ENCODE results near the gene CYBC1. TPM values are rescaled to one million over a fixed set of nuclear protein-coding genes. Genes with fewer than 3 reads are reported as not detected.

CYBC1 gene
- 10 to 100 TPM; 27.8 to 39.2 (median 29.6) TPM for polyA plus RNA-seq (ENCODE audit: insufficient read length in 10 of 10)
- long read RNA-seq, donor 1, full-length matches to known transcripts: 3 of 3 reads
- long read RNA-seq, donor 1, partial matches to known transcripts: 0 of 3 reads
- long read RNA-seq, donor 1, other reads (novel, unspliced or antisense): 0 of 3 reads
- long read RNA-seq, donor 2, full-length matches to known transcripts: 3 of 3 reads
- long read RNA-seq, donor 2, partial matches to known transcripts: 0 of 3 reads
- long read RNA-seq, donor 2, other reads (novel, unspliced or antisense): 0 of 3 reads
- long read RNA-seq, donor 3: 0 reads
- long read RNA-seq, donor 4, partial matches to known transcripts: 0 of 4 reads
- long read RNA-seq, donor 4, other reads (novel, unspliced or antisense): 0 of 4 reads
- long read RNA-seq, donor 5, transcript CYBC1-201 (7 exons, 2,093 nt): major isoform, 8 of 10 reads
- long read RNA-seq, donor 5, partial matches to known transcripts: 0 of 10 reads
- long read RNA-seq, donor 5, other reads (novel, unspliced or antisense): 0 of 10 reads
- long read RNA-seq, donor 6, partial matches to known transcripts: 0 of 4 reads
- long read RNA-seq, donor 6, other reads (novel, unspliced or antisense): 0 of 4 reads
- long read RNA-seq, donor 7, full-length matches to known transcripts: 10 of 10 reads
- long read RNA-seq, donor 7, partial matches to known transcripts: 0 of 10 reads
- long read RNA-seq, donor 7, other reads (novel, unspliced or antisense): 0 of 10 reads
- long read RNA-seq, donor 8, partial matches to known transcripts: 11 of 24 reads
- long read RNA-seq, donor 8, other reads (novel, unspliced or antisense): 8 of 24 reads
- long read RNA-seq, donor 9, partial matches to known transcripts: 0 of 2 reads
- long read RNA-seq, donor 9, other reads (novel, unspliced or antisense): 0 of 2 reads

DNA sequence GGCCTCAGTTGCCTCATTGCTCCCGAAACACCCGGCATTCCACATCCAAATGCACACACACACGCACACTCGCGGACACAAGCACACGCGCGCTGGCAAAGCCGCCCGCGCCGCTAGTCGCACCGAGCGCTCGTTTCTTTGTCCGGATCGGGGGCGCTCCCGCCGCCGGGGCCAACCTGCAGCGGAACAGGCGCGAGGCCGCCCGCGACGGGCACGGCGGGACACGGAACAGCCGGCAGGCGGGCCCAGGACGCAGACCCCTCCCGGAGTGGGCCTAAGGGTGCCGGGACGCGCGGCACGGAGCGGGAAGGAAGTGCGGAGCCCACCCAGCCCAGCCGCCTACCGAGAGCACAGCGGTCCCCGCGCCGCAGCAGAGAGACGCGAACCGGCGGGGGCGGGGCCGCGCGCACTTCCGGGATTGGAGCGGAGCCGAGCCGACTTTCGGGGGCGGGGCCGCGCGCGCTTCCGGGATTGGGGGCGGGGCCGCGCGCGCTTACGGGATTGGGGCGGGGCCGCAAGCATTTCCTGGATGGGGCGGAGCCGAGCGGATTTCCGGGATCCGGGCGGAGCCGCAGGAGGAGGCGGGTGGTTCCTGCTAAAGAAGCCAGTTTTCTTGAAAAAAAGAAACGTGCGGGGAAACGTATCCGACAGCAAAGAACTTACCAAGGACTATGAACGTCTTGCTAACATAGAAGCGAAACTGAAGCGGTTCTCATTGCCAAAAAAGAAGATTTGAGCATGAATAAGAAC is at the start of gene CYBC1:
TSS of gene CYBC1 (minus strand) at position 396 of the 750 bp plus-strand sequence. CDS start 1,498 bp downstream, outside the sequence.
- DNase-seq: peak; percentile 92 to 97 (median 93)

GRCh38 chr17:82497483-82498405 is 47.2 kb upstream of the CYBC1 start:
- peak in 2 of 3 donors; percentile 60 to 85 for DNase-seq

- peak; percentile 94 to 98 (median 98) for DNase-seq
Measured at GRCh38 chr17:82496529-82497434, 46.2 kb upstream of the CYBC1 start.

GRCh38 chr17:82495844-82496528 is 45.4 kb upstream of the CYBC1 start:
- no peak for DNase-seq

GRCh38 chr17:82494236-82495055 is 43.9 kb upstream of the CYBC1 start:
- peak; percentile 93 to 95 (median 93) for DNase-seq

DNA sequence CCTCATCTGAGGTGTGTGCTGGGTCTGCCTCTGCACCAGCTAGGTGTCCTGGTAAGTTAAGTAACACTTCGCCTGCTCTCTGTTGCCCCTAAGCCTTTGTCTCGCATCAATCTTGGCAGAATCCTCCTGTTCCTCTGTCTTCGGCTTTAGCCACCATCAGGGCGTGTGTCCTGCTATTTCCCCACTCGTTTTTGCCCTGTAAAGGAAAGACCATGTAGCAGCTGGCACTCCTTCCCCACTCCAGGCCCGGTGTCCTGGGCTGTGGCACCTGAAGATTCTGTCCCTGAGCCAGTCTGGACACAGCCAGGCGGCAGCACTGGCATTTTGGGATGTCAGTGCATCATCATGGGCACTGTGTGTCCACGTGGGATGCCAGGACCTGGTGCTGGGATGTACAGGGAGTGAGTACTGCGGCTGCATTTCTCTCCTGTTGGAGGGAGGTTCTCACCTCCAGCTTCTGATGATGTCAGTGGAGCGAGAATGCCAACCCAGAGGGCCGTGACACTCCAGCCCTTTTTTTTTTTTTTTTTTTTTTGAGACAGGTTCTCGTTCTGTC is 42.8 kb upstream of the CYBC1 start:
- DNase-seq: no peak

DNA sequence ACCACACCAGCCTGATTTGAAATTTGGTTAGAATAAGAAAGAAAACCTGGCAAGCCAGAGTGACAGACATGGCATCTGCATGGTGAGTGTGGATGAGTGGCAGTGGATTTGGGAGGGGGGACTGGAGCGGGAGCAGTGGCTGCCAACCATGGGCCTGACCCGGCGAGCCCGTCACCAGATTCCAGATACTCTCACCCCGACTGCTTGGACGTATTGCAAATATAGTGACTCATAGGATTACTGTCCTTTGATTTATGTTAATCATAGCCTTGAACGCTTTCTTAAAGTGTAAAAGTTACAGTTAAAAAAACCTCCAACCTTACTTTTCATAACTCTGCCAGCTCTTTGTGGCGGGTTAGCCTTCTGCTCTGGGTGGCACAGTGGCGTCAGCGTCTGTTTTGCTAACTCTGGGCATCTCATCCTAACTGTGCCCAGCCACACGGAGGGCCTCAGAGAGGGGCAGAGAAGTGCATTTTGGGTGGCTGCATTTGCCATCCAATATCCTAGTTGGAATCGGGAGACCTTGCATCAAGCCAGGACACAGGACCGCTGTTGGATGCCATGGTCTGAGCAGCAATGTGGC is 42.2 kb upstream of the CYBC1 start:
- no peak for DNase-seq

DNA sequence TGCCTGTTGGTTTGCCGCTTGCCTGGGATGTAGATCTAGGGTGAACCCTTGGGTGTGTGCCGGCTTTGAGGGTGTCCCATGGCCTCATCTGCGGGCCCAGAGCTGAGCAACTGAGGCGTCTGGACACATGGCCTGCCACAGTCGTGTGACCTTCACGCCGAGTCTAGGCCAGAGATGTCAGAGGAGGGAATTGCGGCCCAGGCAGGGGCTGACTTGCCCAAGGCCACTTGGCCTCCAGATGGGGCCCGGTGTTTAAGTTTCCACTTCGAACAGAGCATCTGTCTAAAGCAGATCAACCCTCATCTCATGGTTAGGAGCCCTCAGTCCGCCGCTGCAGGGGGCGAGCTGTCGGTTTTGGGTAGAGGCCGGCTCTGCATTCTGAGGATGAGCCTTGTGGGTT is 41.0 kb upstream of the CYBC1 start:
- DNase-seq: no peak

GRCh38 chr17:82491196-82491530 is 40.6 kb upstream of the CYBC1 start:
- DNase-seq: no peak

DNA sequence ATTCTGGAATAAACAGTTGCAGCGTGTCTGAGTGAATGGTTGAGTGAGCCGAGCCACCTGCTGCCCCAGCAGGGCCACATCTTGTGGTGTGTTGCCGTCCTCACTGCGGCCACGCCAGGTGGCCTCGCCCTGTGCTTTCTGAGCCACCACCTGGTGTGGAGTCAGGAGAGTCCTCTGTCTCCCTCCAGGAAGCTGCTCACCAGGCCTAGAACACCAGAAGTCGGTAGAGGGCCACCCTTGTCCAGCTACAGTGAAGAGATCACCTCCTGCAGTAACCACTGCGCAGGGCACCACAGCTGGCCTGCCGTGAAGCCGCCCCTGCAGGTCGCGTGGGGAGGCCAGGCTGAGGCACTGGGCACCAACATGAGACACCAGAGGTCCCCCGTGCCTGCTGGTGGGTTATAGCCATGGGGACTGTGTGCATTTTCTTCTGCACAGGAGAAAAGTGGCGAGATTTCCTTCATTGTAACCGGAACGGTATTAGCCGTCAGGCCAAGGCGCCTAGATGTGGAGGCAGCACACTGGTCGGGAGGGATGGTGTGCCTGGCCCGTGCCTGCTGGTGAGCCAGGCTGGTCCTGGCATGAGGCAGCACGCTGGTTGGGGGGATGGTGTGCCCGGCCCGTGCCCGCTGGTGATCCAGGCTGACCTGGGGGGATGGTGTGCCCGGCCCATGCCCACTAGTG is 40.1 kb upstream of the CYBC1 start:
- no peak for DNase-seq

DNA sequence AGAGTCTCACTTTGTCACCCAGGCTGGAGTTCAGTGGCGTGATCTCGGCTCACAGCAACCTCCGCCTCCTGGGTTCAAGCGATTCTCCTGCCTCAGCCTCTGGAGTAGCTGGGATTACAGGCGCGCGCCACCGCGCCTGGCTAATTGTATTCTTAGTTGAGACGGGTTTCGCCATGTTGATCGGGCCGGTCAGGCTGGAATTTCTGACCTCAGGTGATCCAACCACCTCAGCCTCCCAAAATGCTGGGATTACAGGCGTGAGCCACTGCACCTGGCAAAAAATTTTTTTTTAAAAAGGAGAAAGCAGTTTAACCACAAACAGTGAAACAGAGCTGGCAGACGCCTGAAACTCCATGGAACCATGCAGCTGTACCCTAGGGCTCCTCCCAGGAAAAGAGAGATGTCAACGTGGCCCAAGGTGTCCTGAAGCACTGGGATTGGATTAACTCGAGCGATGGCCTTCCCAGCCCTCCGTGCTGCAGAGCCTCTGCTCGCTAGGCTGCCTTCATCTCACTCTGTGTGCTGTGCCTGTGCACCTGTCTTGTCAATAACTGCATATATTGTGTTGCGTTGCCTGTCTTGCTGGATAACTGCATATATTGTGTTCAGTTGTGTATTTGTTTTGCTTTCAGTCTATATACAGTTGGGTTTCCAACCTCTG is 39.4 kb upstream of the CYBC1 start:
- DNase-seq: no peak

GRCh38 chr17:82489117-82489516 is 38.6 kb upstream of the CYBC1 start:
- DNase-seq: no peak

GRCh38 chr17:82487910-82488309 is 37.4 kb upstream of the CYBC1 start:
- peak in 1 of 3 donors; percentile 53 for DNase-seq

DNA sequence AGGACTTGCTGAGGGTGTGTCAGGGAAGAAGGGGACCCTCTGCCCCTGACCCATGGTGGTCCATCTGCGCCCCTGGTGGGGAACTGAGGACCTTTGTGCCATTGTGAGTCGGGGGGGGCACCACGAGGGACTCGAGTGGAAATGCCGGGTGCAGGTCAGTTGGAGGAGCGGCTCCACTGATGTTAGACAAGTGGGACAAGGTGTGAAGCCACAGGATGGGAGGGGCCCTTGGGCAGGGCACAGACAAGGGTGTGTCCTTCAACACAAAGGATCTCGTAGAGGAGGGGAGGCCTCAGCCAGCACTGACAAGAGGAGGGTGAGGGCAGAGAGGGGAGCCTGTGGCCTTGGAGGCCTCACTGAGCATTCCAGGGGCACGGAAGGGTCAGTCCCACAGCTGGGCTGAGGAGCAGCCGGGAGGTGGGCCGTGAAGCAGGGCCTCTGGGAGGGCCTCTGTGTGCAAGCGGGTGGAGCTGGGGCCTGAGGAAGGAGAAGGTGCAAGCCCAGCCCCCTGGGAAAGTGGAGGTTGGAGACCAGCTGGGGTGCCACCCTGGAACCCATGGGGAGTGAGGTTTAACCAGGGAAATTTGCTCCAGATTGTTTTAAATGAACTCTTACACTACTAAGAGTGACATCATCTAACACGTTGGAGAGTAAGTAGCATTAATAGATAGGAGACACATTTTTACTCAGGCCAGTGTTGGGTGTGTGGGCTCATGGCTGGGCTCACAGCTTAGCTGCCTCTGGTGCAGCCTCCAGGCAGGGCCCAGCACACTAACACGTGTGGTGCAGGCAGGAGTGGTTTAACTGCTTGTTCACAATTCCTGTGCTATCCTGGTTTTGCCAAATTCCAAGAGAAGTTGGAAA is 35.9 kb upstream of the CYBC1 start:
- DNase-seq: no peak

DNA sequence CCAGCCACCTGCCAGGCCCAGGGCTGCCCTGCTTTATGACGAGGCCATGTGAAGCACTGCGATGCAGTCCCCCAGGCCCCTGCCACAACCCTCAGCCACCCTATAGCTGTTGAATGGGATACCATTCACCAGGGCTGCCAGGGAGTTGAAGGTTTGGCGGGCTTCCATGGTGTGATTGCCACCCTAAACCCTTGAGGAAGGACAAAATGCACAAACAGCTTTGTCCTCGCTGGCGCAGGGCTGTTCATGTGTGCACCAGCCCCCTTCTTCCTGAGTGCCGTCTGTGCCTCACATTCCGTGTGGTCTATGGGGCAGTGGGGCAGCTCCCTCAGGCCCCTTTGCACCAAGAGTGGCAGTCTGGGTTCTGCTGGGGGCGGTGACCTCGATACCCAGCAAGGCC is 33.3 kb upstream of the CYBC1 start:
- DNase-seq: no peak
